Measurements from ENCODE around the gene EVX2.

The EVX2 gene

DNA sequence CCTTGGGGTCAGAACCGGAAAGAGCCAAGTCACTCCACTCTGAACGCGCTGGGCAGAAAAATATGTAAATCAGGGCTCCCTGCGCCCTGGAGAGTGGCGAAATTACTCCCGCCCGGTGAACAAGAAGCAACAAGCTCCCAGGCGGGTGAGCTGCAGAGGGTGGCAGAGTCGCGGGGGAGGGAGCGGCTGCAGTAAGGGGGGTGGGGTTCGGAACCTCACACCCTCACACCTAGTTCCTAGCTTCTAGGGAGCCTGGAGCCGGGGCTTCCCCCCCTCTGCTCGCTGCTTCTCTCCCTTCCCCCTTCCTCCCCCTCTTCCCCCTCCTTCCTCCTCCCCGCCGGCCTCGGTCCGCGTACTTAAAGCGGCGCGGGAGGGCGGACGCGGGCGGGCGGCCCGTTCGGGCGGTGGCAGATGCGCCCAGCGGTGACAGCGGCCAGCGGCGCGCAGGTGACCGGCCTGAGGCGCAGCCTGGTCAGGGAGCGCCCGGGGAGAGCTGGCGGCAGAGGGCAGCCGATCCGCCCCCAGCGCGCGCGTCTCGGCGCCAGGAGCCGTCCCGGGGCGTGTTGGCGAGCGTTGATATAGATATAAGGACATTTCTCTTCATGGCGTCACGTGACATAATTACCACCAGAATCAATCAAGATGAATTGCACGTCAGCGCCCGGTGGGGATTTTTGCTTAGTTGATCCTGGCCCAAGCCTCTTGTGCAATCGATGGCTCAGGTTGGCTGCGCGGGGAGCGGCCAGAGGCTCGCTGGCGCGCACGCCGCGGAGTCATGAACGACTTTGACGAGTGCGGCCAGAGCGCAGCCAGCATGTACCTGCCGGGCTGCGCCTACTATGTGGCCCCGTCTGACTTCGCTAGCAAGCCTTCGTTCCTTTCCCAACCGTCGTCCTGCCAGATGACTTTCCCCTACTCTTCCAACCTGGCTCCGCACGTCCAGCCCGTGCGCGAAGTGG, 23.1 kb upstream of the EVX2 start, which contains the start of gene HOXD11:
Gene HOXD11, plus strand, starts transcription at position 700 of the 959 bp plus-strand sequence. Its CDS starts 76 bp downstream, at position 776.
- peak; percentile 91 for DNase-seq

DNA sequence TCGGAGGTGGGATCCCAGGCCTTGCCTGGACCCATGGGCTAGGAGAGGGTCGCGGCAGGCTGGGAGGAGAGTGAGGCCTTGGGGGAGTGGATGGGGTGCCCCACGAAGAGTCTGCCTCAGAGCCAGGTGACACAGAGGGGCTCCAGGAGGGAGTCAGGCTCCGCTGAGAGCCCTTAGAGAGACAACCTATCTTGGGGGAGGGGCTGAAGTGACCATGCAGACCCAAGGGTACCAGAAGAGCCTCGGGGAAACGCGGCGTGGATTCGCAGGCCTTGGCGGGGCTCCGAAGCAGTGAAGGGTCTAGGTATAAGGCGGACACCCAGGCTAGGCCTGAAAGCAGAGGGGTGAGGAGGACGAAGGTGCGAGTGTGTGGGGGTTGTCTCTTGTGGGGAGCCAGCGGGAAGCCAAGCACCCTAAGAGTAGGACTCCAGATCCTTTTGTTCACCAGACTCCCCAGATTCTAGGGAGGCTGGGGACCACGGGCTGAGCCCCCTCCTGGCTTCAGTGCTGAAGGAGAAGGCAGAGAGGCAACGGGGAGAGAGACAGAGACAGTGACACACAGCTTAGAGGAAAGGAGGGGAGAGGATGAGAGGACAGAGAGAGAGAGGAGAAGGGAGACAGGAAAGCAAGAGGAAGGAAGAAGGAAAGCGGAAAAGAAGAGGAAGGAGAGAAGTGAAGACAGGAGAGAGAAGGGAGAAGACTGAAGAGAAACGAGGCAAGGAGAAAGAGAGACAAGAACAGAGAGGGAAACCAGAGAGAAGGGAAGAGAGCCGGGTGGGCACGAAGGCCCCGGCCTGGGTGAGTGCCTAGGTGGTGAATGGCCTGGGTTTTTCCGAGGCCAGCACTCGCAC, 22.2 kb upstream of the EVX2 start:
- no peak for DNase-seq

DNA sequence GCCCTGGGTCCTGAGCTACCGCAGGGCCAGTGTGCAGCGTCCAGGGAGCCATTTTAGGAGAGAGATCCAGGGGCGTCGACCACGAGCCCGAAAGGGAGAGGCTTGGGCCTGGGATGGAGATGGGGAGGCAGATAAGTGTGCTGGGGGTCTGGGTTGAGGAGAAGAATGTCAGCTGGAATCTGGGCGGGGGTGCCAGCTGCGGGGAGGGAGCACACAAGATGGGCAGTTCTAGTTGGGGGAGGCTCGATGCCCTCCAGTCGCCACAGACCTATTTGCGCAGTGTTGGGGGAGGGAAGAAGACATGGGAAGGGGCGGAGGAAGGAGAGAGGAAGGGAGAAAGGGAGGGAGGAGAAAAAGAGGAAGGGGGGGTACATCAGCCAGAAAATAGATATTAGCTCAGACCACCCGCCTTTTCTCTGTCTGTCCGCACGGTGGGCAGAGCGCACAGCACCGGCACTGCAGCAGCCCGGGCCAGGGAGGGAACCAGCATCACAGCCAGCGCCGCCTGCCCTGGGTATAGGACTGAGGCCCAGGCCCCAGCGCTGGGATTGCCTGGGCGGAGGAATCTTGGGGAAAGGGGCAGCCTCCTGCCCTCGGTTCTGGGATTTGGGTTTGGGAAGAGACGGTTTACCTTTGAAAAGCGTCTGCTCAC, 21.4 kb upstream of the EVX2 start:
- DNase-seq, result no peak

DNA sequence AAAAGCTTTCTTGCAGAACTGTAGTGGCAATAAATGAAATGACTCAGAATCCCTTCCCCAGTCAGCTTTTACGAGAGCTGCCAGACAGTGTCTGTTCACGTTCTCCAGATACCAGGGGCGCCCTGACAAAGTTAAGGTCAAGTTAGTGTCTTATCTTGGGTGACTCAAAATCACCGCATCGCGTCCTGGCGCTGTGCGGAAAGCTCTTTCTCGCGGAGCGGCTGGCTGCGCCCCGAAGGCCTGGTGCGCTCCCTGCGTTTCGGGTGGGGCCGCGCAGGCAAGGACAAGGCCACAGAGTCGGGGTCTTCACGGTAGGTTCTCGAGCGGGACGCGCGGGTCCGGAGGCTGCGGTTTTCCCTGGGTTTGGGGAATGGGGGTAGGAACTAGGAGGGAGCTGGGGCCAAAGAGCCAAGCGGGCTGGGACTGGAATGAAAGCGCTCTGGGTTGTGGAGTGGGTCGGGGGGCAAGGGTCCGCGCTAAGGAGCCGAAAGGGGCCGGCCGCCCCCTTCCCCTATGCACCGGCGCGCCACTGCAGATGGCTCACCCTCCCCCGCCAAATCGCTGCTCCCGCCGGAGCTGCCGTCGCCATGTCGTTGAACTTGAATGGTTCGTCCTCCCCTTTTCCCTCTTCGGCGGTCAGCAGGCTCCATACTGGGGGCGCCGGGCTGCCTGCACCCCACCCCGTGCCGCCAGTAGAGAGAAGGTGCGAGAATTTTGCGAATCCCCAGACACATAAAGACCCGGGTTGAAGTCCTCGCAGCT, 20.7 kb upstream of the EVX2 start:
- DNase-seq, result no peak

DNA sequence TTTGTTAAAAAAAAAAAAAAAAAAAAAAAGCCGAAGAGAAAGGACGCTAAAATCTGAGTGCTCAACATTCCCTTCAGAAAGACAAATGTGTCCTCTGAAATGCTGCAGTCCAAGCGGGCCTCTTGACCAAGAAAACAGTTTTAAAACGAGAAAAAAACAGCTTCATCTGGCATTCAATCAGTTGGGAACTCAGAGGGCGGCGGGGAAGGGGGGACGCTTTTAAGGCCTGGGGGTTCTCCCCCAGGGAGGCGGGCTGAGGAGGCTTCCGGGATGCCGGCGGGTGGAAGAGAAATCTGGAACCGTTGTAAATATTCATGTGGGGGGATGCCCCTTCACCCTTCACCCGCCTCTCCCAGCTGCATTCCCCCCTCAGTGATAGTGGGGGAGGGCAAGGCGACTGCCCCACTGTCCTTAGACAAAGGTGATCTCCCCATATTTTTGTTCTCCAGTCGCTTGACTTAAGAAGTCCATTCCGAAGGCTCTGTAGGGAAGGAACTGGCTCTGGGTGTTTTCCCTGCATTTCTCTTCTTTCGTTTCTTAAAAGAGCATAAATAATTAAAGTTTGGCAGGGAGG, 20.1 kb upstream of the EVX2 start:
- no peak for DNase-seq

DNA sequence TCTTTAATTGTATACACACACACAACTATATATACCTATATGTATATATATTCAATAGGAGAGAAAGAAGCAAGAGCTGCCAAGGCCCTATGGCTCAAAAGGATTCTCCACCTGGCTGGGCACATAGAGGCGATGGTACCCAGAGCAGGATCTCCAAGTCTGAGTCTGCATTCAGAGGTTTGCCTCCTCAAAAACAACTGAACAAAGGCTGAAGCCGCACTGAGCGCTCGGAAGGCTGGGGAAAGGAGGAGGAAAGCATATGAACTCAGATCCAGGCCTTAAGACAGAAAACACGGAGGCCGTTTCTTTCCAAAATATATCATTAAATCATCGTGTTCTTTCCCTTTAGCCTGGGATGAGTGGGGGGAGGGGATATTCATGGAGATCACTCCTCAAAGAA, 19.4 kb upstream of the EVX2 start:
- no peak for DNase-seq

DNA sequence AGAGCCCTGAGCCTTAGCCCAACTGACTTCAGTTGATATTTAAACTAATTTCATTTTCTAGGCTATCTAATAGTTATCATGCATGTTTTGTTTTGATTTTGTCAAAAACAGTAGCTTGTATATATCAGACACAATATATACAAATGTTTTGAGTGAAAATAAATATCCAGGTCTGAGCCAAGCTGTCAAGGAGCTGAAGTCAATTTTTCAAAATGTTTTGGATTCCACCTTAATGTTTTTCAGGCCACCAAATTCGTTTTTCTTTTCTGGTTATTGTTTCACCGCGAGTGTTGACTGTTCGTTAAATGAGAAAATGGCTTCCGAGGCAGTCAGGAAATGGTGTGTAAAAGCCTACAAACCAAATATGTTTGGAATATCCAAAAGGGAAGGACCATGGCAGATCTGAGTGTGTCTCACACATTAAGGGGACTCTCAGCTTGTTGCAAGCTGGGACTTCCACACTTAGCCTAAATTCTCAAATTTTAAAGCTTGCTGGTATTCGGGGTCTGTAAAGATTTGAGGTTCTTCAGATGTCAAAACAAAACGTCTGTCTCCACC, 18.6 kb upstream of the EVX2 start:
- no peak for DNase-seq

DNA sequence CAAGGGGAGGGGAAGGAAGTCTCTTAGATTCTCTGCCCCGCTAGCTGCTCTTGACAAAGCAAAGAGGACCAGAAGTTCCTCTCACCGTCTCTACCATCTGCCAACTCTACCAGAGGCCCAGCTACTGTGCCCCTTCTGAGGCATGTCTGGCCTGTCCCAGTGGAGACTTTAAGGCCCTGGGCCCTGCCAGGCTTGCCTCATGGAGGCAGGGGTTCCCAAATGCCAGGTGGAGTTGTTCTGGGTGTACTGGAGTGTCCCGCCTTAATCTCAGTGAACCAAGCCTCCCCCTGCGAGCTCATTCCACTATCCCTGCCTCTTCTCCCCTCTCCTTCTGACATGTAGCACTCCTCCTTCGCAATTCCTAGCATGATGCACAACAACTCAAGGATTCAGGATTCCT, 18.1 kb upstream of the EVX2 start:
- no peak for DNase-seq

DNA sequence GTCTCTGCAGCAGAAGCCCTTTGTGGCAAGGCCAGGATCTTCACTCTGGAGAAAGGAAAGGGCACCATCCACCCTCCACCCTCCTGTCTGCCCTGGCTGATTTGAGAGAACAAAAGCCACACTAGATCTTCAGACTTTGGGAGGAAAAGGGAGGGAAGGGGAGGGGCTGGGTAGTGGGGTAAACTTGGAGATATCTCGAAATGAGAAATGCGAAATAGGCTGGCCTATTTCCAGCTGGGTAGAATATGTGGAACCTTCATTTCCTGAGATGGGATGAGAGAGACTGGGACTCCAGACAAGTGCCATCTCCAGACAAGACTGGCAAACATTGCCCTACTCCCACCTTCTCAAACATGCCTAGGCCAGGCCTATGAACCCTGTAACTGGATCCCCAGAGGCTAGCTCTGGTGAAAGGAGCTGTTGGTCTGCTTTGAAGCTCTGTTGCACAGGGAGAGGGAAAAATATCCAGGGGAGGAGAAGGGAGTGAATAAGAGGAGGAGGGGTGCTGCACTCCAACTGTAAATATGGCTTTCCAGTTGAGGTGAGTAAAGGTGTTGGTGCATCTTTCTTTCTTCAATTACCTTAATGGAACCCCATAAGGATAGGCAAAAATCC, 17.6 kb upstream of the EVX2 start:
- no peak for DNase-seq

DNA sequence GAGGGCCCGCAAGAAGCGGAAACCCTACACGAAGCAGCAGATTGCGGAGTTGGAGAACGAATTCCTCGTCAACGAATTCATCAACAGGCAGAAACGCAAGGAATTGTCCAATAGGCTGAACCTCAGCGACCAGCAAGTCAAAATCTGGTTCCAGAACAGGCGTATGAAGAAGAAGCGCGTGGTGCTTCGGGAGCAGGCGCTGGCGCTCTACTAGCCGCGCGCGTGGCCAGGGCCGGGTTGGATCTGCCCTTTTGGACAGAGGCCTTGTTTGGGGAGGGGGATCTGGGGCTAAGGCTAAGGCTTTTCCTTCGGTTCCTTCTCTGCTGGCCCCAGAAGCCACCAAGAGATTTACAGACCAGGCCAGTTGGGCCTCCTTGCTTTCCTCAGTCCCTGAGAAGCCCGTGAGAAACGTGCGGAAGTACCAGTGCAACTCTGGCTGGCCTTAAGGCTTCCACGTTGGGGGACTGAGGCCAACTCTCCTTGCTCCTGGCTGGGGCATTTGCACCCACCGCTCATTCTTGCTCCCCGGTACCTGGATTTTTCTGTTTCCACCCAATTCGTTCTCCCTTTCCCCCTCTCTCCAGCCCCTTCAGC, 16.9 kb upstream of the EVX2 start:
- no peak for DNase-seq

DNA sequence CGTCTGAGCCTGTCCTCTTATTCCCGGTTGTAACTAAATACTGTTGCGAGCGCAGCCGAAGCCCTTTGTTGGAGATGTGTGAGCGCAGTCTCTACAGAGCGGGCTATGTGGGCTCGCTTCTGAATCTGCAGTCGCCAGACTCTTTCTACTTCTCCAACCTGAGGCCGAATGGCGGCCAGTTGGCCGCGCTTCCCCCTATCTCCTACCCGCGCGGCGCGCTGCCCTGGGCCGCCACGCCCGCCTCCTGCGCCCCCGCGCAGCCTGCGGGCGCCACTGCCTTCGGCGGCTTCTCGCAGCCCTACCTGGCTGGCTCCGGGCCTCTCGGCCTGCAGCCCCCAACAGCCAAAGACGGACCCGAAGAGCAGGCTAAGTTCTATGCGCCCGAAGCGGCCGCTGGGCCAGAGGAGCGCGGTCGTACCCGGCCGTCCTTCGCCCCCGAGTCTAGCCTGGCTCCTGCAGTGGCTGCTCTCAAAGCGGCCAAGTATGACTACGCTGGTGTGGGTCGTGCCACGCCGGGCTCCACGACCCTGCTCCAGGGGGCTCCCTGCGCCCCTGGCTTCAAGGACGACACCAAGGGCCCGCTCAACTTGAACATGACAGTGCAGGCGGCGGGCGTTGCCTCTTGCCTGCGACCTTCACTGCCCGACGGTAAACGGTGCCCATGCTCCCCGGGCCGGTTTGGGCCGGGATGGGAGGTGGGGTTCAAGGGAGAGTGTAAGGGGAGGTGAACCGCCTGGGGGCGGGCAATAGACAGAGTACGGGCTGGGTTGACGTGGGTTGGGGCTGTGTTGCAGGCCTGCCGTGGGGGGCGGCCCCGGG, 16.2 kb upstream of the EVX2 start, which contains the start of gene HOXD12:
Gene HOXD12, plus strand, starts transcription at position 68 of the 819 bp plus-strand sequence. Its CDS starts 7 bp downstream, at position 75.
- no peak for DNase-seq

DNA sequence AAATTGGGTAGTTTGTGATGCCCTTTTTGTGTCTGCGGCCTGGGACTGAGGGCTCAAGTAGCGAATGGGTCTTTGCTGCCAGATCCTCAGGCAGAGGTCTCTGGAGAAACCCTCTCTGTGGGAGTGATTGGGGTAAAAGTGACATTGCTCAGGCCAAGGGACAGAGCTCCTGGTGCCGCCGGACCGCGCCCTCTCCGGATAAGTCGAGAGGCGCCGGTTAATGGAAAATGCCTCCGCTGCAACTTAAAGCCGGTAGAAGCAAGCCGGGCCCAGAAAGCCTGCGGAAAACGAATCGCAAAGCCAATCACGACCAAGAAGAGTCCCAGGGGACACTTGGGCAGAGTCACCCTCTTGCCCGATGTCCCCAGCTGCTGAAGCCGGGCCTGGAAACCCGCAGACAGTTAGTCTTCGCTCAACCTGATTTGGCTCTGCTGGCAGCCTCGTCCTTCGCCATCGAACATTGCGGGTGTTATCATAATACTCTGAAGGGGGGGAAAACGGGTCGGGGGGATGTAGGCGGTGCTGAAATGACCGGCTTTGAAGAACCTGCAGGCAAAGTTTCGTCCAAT, 15.5 kb upstream of the EVX2 start:
- no peak for DNase-seq

DNA sequence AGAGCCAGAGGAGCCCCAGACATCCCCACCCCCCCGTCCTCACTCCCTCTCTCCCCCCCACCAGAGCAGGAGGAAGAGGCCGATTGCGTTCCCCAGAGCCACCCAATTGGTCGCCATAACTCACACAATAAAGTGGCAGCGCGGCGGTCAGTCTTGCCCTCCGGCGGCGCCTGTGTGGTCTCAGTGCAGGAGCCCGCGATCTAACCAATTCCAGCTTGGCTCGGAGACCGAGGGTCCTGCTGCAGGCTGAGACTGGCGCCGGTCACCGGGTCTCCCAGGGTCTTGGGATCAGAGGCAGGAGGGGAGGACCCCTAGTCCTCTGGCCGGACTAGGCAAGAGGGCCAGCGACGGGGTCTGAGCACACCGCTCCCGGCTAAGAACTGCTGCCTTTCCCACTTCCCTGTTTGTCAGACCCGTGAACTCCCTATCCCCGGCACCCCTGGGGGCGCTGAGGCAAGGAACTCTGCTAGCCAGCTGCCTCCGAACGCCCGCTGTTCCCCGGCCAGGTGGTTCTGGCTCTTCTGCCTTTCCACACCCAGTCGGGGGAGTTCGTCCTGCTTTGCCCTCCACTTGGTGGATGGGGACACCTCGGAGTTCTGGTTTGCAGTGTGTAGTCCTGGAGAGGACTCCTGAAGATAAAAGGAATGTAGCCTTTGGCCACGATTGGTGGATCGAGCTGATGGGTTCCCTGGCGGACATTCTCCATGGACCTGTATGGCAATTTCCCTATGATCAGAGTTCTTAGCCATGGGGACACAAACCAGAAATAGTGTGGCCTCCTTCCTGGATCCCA, 14.8 kb upstream of the EVX2 start:
- DNase-seq, result no peak

DNA sequence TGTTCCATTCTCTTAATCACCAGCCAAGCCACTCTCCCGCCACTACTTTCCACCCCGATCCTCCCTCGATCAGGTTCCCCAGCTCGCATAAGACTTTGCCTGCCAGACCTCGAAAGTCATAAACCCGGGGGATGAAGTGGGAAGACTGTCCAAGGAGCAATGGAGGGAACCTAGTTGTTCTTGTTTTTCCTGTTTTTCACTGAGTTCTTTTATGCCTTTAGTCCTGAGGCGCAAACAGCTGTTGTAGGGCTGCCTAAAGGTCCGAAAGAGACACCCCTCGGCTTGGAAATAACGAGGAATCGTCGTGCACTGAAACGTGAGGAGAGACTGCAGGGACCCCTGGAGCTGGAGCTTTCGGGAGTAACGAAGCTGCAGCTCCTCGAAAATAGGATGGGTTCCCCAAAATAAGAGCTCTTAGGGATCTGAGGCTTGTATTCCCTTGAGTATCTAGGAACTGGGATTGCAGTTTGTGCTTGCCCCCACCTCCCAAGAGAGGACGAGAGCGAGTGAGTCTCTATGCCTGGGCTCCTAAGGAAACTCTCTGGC, 14.1 kb upstream of the EVX2 start:
- no peak for DNase-seq

DNA sequence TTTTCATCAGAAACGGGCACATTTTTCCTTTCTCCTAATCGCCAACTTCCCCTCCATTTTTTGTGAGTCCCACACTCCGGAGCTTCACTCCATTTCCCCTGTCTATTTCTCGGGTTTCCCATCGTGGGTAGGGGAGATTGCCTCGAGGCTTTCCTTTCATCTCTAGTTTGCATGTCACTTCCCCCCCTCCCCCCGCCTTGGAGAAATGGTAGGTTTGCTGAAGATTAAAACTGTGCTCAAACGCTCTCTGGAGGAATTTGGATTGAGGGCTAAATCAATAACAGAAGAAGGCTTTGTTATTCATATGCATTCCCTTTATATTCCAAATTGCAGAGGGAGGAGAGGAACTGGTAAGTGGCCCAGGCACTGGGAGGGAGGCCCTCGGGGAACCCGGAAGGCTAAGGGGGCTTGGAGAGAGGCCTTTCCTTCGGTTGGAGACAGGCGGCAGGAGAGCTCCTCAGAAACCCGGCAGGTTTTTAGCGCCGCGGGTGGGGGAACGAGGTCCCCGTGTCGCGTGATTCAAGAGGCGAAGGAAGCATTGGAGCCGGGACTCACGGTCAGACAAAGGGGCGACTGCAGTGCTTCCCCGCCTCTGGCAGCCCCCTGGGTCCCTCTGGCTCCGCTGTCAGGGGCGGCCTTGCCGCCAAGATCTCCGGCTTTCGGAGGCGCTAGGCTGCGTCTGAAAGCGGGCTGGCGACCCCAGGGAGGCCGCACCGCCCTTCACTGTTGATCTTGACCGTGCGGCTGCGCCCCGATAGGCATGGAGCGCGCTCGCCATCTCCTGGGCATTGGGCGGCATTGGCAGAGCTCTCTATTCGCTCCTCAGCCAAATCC, 13.4 kb upstream of the EVX2 start:
- DNase-seq, result peak; percentile 85

DNA sequence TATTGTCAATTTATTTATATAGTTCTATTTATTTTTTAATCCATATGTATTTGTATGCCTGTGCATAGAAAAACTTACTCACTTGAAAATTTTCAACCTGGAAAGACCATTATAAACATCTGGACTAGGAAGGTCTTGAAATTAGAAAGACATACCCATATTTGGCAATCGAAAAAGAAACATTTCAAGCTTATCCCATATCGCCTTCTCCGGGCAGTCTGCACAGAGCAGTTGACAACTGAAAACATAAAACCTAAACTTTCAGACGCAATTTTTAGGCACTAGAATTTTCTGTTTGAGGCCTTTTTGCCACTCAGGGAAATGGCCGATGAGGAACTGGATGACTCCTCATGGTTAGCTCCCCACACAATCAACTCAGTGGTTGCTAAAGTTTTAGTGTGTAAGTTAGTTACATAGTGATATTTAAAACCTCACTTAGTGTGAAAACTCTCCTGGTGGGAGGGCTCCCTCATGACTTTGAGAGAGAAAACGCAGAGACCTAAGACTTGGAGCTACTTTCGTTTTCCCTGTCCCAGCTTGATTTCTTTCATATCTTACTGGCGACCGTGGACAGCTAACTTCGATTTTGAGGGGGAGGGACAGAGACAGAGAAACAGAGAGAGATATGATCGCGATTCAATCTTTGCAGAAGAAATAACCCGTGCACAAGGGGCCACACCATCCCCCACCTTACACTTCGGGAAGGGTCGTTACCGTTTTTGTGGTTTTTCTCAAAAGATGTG, 12.7 kb upstream of the EVX2 start:
- DNase-seq, result no peak

DNA sequence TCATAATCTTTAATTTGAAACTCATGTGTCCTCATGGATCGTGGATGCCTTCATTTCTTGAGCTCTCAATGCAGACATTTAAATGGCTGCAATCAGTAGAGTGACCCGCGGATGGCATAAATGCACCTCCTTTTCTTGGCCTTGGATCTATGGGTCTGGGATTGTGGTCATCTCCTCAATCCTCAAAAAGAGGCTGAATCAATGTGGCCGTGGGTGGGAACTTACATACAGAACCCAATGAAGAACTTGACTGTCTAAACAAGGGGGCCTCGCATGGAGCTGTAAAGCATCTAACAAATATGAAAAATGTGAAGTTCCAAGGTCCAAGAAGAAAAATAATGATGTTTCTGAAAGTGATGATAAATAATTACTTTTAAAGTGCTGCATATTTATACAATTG, 11.7 kb upstream of the EVX2 start:
- DNase-seq, result no peak
